Amygdala (tissue), 56 donors: ENCODE results near the gene BTBD2.
"Not testable (repeated sequence)": the region's sequence is repeated elsewhere in the genome, so short reads cannot be mapped to it uniquely, and the experiment has no call there.

ENCODE experiments used
- DNase-seq, 56 donors: peaks; one replicate each; lab custom pipeline; 2025; lab: John Stamatoyannopoulos, UW

BTBD2 gene

DNA sequence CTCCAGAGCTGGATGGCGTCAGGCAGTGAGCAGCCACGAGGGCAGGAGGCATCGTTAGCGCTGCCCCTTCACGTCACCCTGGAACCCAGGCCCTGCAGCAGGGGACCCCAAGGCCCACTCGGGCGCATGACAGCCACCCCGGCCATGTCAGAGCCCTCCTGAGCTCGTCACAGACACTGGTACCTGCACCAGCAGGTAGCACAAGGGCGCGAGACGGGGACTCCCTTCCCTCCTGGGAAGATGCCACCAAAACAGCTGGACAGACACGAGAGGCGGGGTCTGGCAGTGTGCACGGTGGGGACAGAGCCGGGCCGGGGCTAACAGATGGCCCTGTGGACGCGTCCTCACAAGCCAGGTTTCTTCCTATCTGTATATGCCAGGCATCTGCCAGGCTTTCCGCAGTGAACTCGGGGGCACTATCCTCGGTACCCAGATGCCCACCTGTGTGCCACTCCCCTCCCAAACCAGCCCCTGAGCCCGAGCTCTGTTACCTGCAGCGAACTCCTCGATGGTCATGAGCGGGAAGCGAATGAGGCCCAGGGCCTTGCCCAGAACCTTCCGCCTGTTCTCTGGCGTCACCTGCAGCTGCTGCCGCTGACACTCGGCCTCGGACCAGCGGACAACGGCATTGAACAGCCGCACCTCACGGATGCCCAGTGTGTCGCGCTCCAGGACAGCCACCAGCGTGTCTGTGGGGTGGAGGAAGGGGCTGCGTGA lies 25.8 kb downstream of the BTBD2 start:
- no peak for DNase-seq

GRCh38 chr19:1988464-1988863 lies 27.1 kb downstream of the BTBD2 start:
- not testable (repeated sequence) for DNase-seq

DNA sequence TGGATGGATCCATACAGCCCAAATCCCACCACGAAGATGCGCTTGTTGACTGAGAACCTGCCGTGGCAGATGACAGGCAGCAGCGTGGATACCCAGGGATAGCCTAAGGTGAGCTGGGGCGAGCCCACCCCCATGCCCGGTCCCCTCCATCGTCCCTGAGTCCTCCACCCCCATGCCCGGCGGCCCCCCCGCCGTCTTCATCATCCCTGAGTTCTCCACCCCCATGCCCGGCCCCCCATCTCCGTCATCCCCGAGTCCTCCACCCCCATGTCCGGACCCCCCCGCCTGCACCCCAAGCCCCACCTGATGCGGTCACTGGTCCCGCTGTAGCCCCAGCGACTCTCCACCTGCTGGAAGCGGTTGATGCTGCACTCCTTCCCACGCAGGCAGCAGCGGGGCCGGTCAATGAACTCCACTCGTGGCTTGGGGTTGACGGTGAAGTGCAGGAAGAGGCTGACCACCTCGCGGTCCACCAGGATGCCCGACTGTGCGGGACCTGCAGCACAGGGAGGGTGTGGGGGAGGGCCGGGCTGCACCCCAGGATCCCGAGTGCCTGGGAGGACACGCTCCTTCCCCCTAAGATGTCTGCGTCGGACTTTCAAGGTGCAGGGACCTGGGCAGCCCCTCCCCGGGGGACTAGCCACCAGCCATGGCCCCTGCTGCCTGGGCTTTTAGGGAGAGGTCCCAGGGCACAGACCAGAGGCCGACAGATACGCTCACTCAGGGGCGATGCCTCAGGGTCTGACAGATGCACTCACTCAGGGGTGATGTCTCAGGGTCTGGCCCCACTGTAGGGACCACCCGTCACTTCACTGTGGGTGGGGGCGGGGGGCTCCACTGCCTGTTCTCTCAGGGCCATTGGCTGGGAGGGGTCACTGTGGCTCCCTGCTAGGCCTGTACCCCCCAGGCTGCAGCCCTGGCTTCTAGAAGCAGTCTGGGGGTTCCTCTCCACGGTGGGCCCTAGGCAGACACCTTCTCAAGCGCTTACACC lies 28.0 kb downstream of the BTBD2 start:
- DNase-seq, result no peak

DNA sequence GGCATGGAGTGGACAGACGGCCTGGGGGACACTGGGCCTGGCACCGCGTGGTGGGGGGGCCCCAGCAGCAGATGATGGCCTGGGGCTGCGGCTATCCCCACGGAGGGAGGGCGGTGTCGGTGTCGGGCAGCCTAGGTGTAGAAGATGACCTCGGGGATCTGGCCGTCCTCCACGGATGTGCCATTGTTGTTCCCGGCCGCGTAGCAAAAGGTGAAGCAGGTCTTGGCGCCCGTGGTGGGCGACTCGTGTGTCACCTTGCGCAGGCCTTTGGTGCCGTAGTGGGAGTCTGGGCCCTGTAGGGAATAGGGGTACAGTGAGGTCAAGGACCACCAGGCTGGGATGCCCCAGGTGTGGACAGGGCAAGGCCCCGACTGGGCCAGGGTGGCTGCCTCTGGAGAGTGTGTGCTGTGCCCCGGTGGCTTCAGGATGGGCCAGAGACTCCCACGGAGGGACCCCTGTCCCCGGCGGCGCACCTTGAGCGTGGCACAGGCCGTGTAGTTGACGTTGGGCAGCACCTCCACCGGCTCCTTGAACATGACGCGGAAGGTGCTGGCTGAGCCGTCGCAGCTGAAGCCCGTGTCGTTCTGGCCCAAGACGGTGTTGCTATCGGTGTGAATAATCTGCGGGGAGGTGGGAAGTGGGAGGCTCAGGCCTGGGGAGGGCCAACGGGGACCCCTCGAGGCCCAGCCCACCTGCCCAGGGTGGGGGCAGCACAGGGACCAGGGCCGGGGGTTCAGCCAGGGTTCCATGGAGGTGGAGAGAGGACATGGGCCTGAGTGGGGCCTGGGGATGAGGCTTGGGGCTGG lies 29.0 kb downstream of the BTBD2 start:
- no peak for DNase-seq

DNA sequence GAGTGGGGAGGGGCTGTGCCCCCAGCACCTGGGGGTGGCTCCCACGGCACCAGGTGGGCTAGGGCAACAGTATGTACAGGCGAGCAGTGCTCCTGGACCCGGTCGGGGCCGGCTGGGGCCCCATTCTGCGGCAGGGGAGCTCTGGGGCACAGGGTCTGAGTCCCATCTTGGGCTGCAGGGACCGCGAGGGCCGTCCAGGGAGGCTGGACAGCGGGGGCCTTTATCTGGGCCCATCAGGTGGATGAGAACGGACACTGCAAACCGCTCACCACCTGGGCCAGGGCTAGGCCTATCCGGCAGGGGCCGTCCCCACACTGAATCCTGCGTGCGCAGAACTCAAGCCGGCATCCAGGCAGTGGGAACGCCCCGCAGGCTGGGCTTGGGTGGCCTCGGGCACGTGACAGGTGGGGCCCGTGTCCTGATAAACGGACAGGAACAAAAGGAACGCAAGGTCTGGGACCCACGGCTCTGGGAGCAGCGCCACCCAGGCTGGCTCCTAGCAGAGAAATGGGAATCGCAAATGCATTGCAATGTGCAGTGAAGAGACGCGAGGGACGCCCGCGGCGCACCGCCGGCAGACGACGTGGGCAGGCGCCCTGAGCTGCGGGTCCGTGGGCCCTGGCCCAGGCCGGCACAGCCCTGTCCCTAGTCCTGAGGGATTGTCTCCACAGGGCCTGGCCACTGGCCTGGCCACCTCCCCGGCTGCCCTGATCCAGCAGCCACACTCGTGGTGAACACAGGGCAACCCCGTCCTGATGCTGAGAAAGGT lies 29.7 kb downstream of the BTBD2 start:
- no peak for DNase-seq

DNA sequence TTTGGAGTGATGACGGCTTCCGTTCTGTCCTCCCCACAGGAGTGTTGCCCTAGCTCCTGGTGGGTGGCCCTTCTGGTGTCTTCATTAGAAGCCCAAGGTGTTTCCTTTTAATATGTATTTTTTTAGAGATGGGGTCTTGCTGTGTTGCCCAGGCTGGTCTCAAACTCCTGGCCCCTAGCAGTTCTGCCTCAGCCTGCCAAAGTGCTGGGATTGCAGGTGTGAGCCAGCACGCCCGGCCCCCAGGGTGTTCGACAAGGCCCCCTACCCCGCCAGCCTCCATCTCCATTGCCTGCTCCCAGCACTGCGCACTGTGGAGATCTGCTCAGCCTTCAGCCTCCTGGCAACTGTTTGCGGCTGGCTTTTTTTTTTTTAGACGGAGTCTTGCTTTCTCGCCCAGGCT lies 31.2 kb downstream of the BTBD2 start:
- no peak for DNase-seq

DNA sequence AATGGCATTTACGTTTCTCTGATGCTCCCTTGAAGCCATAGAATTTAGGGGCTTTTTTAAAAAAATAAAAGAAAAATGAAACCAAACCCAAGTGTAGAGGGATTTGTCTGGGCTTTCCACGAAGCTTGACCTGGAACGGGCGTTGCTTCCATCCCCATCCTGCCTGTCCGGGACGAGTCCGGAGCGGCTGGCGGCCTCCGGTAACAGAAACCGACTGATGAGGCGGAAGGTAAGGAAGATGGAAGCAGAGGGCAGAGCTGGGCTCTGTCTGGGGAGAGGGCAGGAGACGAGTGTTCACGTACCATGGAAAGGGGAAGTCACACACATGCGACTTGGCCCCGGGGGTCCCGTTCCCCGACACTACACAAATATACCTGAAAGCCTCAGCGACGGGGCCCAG lies 34.3 kb downstream of the BTBD2 start:
- DNase-seq, result no peak

DNA sequence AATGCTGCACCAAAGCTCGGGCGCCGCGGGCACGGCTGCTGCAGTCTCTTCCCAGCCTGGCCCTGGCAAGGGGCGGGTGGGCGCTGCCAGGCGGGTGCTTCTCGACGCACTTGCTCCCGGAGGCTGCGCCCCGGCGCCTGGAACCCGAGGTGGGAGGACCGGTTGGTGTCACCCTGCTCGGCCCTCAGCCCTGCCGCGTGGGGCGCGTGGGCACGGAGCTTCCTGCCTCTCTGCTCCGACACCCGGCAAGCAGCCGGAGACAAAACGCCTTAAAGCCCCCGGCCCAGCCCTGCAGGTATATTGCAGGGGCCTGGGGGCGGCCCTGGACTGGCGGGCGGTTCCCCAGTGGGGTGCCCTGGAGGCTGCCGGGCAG lies 34.7 kb downstream of the BTBD2 start:
- no peak for DNase-seq

DNA sequence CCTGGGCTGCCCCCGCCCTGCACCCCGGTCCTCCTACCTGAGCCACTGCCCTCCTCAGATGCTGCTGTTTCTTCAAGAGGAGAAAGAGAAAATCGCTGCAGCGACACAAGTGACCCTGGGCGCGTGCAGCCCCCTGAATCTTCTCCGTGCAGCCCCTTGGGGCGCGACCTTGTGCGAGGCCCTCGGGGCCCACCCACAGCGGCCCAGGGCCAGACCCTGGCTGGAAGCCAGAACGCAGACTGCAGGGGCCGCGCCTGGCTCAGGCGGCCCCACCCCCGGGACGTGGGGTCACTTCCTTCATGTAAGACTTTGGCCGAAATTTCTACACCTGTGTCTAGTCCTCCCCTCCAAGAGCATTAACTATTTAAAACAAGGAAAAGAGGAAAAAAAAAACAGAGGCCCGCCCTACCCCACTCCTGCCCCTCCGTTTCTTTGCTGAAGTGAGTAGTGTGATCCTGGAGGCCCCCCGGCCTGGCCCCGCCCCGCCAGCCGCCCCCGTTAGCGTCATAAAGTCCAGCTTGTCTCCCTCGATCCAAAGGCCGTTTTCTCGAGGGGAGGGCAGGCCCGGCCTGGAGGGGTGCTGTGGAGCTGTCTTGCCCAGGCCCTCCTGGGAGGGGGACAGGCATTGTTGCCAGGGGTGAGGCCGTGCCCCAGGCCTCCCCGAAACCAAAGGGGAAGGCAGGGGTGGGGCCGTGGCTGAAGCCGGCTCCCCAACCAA lies 35.3 kb downstream of the BTBD2 start:
- DNase-seq, result no peak

DNA sequence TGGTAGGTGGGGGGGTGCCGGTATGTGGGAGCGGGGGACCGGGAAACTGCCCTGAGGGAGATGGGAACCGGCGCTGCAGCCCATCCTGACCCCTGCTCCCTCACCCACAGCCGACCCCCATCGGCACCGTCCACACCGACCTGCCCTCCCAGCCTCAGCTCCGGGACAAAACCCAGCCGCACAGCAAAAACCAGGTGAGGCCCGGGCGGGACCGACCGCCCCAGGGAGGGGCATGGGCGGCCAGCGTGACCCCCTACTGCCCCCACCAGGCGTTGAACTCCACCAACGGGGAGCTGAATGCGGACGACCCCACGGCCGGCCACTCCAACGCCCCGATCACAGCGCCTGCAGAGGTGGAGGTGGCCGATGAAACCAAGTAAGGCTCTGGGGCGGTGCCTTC lies 35.9 kb downstream of the BTBD2 start:
- no peak for DNase-seq

- DNase-seq, result no peak
These were observed 36.5 kb downstream of the BTBD2 start for GRCh38 chr19:1979017-1979416.

GRCh38 chr19:1978346-1978894 lies 37.1 kb downstream of the BTBD2 start:
- no peak for DNase-seq

- DNase-seq, result no peak
These were observed 38.4 kb downstream of the BTBD2 start for GRCh38 chr19:1977120-1977519.

- peak in 18 of 56 donors; percentile 2 to 53 (median 27) for DNase-seq
These were observed 40.4 kb downstream of the BTBD2 start for GRCh38 chr19:1975162-1975480.

DNA sequence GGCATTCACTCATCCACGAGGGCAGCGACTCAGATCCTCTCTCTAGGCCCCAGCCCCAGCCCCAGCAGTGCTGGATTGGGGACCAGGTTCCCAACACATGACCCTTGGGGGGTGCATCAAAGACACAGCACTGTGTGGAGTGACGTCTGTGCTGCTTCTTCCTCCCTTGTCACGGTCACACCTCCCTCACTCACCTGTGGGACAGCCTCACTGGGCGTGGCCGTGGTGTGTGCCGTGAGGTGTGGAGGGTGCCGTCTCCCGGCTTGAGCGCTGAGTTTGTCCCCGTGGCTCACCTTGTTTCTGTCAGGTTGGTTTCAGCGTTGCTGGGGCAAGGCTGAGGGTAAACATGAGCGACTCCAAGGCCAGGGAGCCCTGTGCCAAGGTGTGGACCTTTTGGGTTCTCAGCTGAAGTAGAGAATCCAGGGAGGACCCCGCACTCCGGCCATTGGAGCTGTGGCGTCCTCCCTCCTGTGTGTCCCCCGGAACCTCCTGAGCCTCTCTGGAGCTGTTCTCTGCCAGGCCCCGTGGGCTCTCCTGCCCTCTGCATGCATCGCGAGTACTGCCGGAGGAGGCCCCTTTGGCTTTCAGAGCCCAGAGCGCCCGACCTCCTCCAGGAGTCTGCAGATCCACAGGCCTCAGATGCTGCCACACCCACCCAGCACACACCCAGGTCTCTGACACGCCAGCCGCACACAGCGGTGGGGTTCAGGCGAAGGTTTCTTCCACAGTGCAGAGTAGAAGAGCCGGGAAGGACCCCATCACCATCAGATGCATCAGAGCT lies 40.9 kb downstream of the BTBD2 start:
- DNase-seq, result no peak

GRCh38 chr19:1970806-1971502 lies 44.6 kb downstream of the BTBD2 start:
- no peak for DNase-seq

GRCh38 chr19:1970003-1970805 lies 45.3 kb downstream of the BTBD2 start:
- no peak for DNase-seq
